Astrocyte (in vitro differentiated cells and primary cell): ENCODE data around the gene GADD45GIP1. TPM values are rescaled to one million over a fixed set of nuclear protein-coding genes. Genes with fewer than 3 reads are reported as not detected.

Source experiments
- DNase-seq: peaks from one replicate; pipeline ENCODE4 v3.0.0-alpha.2; 2010; ENCODE audit warnings: low read depth
- FAIRE-seq: peaks from 2 replicates; lab custom pipeline; 2011; peaks lifted over from hg19 to GRCh38; lab: Jason Lieb, UNC
- H2AFZ ChIP-seq: 2 replicates; pipeline ENCODE4 v1.6.0; 2012; ENCODE audit warnings: low read depth, low read length, inconsistent platforms
- H3K27ac ChIP-seq: 2 replicates; pipeline ENCODE4 v1.5.1; 2011; ENCODE audit warnings: low read depth, low read length, inconsistent platforms
- H3K27me3 ChIP-seq: 2 replicates; pipeline ENCODE4 v1.6.0; 2011; ENCODE audit warnings: low read length, inconsistent platforms; ENCODE audit not compliant: insufficient read depth
- H3K36me3 ChIP-seq: 2 replicates; pipeline ENCODE4 v1.5.1; 2011; ENCODE audit warnings: low read length, inconsistent platforms; ENCODE audit not compliant: insufficient read depth
- H3K4me1 ChIP-seq: 2 replicates; pipeline ENCODE4 v1.5.1; 2011; ENCODE audit warnings: low read length, inconsistent platforms; ENCODE audit not compliant: insufficient read depth
- H3K4me2 ChIP-seq: 2 replicates; pipeline ENCODE4 v1.6.0; 2012; ENCODE audit warnings: low read length, inconsistent platforms
- H3K4me3 ChIP-seq: 2 replicates; pipeline ENCODE4 v1.5.1; 2011; ENCODE audit warnings: low read depth, mild to moderate bottlenecking, low read length, inconsistent platforms; ENCODE audit not compliant: insufficient read depth
- H3K79me2 ChIP-seq: 2 replicates; pipeline ENCODE4 v1.6.0; 2012; ENCODE audit warnings: mild to moderate bottlenecking, low read length, inconsistent platforms; ENCODE audit not compliant: insufficient read depth
- H3K9ac ChIP-seq: 2 replicates; pipeline ENCODE4 v1.6.0; 2012; ENCODE audit warnings: mild to moderate bottlenecking, low read length, inconsistent platforms
- H3K9me3 ChIP-seq: 2 replicates; pipeline ENCODE4 v1.5.1; 2012; ENCODE audit warnings: low read depth, mild to moderate bottlenecking, low read length, inconsistent platforms; ENCODE audit not compliant: insufficient read depth
- H4K20me1 ChIP-seq: 2 replicates; pipeline ENCODE4 v1.6.0; 2012; ENCODE audit warnings: low read length, inconsistent platforms; ENCODE audit not compliant: insufficient read depth
- H3K27ac Mint-ChIP-seq: one replicate; pipeline ENCODE4 v1.8.0; 2021; ENCODE audit warnings: mild to moderate bottlenecking, mixed read lengths; ENCODE audit not compliant: unreplicated experiment
- H3K27me3 Mint-ChIP-seq: one replicate; pipeline ENCODE4 v1.8.0; 2021; ENCODE audit warnings: low read depth, mixed read lengths; ENCODE audit not compliant: unreplicated experiment
- H3K36me3 Mint-ChIP-seq: one replicate; pipeline ENCODE4 v1.8.0; 2021; ENCODE audit warnings: low read depth, mixed read lengths; ENCODE audit not compliant: unreplicated experiment
- H3K4me1 Mint-ChIP-seq: one replicate; pipeline ENCODE4 v1.8.0; 2021; ENCODE audit warnings: low read depth, mixed read lengths; ENCODE audit not compliant: unreplicated experiment
- H3K4me3 Mint-ChIP-seq: one replicate; pipeline ENCODE4 v1.8.0; 2021; ENCODE audit warnings: mild to moderate bottlenecking, moderate library complexity, mixed read lengths; ENCODE audit not compliant: unreplicated experiment
- H3K9me3 Mint-ChIP-seq: one replicate; pipeline ENCODE4 v1.8.0; 2021; ENCODE audit warnings: mild to moderate bottlenecking, mixed read lengths; ENCODE audit not compliant: unreplicated experiment
- CTCF ChIP-seq: IDR thresholded peaks from 2 replicates; pipeline ENCODE4 v1.5.1; 2011; ENCODE audit warnings: low read depth, mild to moderate bottlenecking, inconsistent platforms, low read length, moderate library complexity; ENCODE audit not compliant: insufficient read depth
- EZH2 ChIP-seq: IDR thresholded peaks from 2 replicates; pipeline ENCODE4 v1.6.1; 2012; ENCODE audit warnings: mild to moderate bottlenecking, low read length, inconsistent platforms; ENCODE audit not compliant: insufficient read depth
- total RNA-seq: library from RNA; stranded (reverse); gene quantifications from 2 replicates; pipeline ENCODE4 v1.2.1, GENCODE V29; 2021

Gene GADD45GIP1
- total RNA-seq, 1 donor from 2014 or later = 35.5 TPM

DNA sequence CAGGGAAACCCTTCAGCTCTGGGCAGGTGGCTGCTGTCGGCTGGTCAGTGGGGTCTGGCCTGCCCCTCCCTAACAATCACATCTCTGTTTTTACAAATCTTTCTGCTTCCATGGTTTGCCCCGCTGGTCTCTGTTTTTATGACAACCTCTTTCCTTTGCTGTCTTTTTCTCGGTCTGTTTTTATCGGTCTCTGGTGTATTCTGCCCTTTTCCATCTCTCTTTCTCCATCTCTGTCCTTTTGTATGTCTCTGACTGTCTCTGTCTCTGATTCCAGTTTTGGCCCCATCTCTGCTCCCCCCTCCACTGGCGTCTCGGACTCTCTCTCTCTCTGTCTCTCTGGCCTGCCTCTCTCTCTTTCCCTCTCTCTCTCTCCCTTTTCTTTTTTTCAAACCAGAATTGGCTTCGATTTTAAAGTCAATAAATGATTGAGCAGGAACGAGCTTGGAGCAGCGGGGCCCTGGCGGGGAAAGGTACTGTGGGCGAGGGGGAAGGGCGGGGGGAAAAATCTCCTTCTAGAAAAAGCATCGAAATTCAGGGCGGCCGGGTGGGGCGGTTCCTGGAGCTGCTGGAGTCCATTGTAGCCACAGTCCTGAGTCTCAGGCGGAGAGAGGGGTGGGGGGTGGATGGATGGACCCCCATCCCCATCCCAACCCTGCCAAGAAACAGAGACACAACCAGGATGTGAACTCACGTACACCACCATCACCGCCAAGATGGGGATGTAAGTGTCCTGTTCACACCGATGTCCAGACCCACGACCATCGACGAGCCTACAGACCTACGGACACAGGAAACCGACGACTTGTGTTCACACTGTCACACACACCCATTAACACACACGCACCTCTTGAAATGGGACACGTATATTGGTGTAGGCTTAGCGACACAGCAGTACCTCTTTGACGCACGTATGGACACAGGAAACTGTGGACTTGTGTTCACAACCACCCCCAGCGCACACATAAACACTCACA is 41.2 kb upstream of the GADD45GIP1 start:
- H3K4me1 Mint-ChIP-seq = no peaks in the 10 kb centered on the region
- H4K20me1 ChIP-seq = peaks cover 57% of the 10 kb centered on the region
- peak overlapping the region; percentile 87 for H3K9ac ChIP-seq
- peaks cover 68% of the 10 kb centered on the region for H3K27me3 Mint-ChIP-seq
- no peak overlapping the region for H3K4me3 Mint-ChIP-seq
- H2AFZ ChIP-seq = no peak overlapping the region
- H3K79me2 ChIP-seq = peaks cover 77% of the 10 kb centered on the region
- peaks cover 12% of the 10 kb centered on the region for H3K36me3 Mint-ChIP-seq
- DNase-seq (no peak), FAIRE-seq (peak; percentile 39)
- no peak overlapping the region for H3K27ac ChIP-seq
- peak overlapping the region; percentile 16 for H3K27ac Mint-ChIP-seq
- TF ChIP-seq EZH2 (no peak), CTCF (no peak)
- peak overlapping the region; percentile 72 for H3K4me3 ChIP-seq
- no peaks in the 10 kb centered on the region for H3K27me3 ChIP-seq
- H3K36me3 ChIP-seq = peaks cover 5% of the 10 kb centered on the region
- peak overlapping the region; percentile 86 for H3K4me2 ChIP-seq
- peaks cover 28% of the 10 kb centered on the region for H3K4me1 ChIP-seq
- no peaks in the 10 kb centered on the region for H3K9me3 ChIP-seq
- H3K9me3 Mint-ChIP-seq = peaks cover 7% of the 10 kb centered on the region

DNA sequence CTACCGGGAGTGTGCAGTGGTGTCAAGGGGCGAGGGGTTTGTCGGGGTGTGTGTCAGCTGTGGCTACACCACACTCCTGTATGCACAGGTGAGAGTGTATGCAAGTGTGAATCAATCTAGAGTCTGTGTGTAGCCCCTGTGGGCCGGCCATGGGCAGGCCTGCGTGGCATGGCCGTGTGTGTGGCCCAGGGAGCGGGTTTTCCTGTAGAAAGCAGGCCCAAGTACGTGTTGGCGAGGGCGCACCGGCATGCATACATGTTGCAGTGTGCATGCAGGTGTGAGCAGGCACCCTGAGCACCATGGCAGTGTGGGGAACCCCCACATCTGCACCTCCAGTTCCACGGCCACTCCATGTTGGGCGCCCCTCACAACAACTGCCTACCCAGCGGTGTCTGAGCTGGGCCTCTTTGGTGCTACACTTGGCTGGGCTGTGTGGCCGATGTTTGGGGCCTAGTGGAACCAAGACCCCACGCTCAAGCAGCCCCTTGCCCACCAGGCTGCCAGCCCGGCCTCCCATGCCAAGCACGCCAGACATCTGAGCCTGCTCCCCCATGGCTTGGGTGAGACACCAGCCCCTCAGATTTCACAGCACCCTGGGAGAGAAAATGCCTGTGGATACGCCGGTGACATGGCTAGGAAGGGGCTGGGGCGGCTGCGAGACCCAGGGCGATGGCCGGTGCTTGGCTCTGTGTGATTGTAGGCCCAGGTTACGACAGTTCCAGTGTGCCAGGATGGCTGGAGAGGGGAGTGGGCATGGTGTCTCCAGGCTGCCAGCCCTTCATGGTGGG is 40.4 kb upstream of the GADD45GIP1 start:
- Histone ChIP-seq H3K4me2 (peak overlapping the region; percentile 86), H3K4me1 (peaks cover 28% of the 10 kb centered on the region), H4K20me1 (peaks cover 50% of the 10 kb centered on the region), H3K9me3 (no peaks in the 10 kb centered on the region), H2AFZ (no peak overlapping the region), H3K9ac (peak overlapping the region; percentile 87), H3K27me3 (no peaks in the 10 kb centered on the region), H3K27ac (no peak overlapping the region), H3K79me2 (peaks cover 68% of the 10 kb centered on the region), H3K36me3 (peaks cover 5% of the 10 kb centered on the region), H3K4me3 (peak overlapping the region; percentile 72)
- FAIRE-seq = no peak
- Mint-ChIP-seq H3K27me3 (peaks cover 71% of the 10 kb centered on the region), H3K4me3 (peak overlapping the region; percentile 73), H3K4me1 (no peaks in the 10 kb centered on the region), H3K9me3 (peaks cover 5% of the 10 kb centered on the region), H3K27ac (no peak overlapping the region), H3K36me3 (peaks cover 11% of the 10 kb centered on the region)
- TF ChIP-seq CTCF (no peak), EZH2 (no peak)
- no peak for DNase-seq
